ENCODE measurements around the gene POLA2.
A peak's percentile ranks its signal among the peaks of the same experiment; 100 is the strongest.
"Not testable (repeated sequence)": the region's sequence is repeated elsewhere in the genome, so short reads cannot be mapped to it uniquely, and the experiment has no call there.

POLA2 gene

DNA sequence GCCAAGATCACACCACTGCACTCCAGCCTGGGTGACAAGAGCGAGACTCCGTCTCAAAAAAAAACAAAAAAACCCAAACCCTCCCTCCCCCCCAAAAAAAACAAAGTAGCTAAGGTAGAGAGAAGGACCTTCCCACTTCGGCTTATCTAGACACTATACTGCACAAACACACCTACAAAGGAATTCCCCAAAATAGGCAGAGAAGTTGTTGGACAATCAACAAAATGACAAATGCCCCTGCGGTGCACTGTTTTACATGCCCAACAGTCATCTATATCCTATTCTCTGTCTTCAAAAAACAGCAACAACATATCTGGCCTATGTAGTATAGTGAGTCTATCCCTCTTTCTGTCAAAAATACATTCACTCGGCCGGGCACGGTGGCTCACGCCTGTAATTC lies 65.3 kb downstream of the POLA2 start:
- H3K36me3 ChIP-seq (ENCODE audit: control insufficient read depth, insufficient read depth, low read length), result peaks cover 2% of the 10 kb centered on the region
- H3K9me3 ChIP-seq (ENCODE audit: control insufficient read depth, insufficient read depth, low read length), result no peaks in the 10 kb centered on the region
- no peak overlapping the region for H3K9ac ChIP-seq (ENCODE audit: low read depth, low read length)
- H3K4me3 ChIP-seq (ENCODE audit: low read depth, low read length), result no peak overlapping the region
- H3K4me1 ChIP-seq (ENCODE audit: control insufficient read depth, insufficient read depth, low read length), result no peaks in the 10 kb centered on the region
- H3K27me3 ChIP-seq (ENCODE audit: control insufficient read depth, insufficient read depth, low read length), result no peaks in the 10 kb centered on the region

- H3K36me3 ChIP-seq (ENCODE audit: control insufficient read depth, insufficient read depth, low read length), result no peaks in the 10 kb centered on the region
- no peaks in the 10 kb centered on the region for H3K27me3 ChIP-seq (ENCODE audit: control insufficient read depth, insufficient read depth, low read length)
- no peak overlapping the region for H3K4me3 ChIP-seq (ENCODE audit: low read depth, low read length)
- H3K9me3 ChIP-seq (ENCODE audit: control insufficient read depth, insufficient read depth, low read length), result no peaks in the 10 kb centered on the region
- no peak overlapping the region for H3K9ac ChIP-seq (ENCODE audit: low read depth, low read length)
- H3K4me1 ChIP-seq (ENCODE audit: control insufficient read depth, insufficient read depth, low read length), result no peaks in the 10 kb centered on the region
These were observed 67.7 kb downstream of the POLA2 start for GRCh38 chr11:65329478-65329877.

DNA sequence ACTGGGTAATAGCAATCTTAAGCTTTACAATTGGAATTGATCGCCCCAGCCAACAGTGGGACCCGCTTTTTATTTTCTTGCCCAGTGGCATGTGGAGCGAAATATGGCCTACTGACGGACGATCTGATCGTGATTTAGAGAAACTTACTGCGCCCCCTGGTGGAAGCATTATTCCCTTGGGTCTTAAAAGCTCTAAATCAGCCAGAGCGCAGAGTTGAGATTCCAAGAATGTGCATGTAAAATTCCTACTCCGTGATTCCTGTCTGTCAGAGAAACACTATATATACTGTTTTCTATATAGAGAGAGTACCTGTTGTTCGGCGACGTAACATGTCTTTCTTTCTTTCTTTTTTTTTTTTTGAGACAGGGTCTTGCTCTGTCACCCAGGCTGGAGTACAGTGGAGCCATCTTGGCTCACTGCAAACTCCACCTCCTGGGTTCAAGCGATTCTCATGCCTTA lies 68.2 kb downstream of the POLA2 start:
- no peaks in the 10 kb centered on the region for H3K27me3 ChIP-seq (ENCODE audit: control insufficient read depth, insufficient read depth, low read length)
- no peaks in the 10 kb centered on the region for H3K36me3 ChIP-seq (ENCODE audit: control insufficient read depth, insufficient read depth, low read length)
- H3K9me3 ChIP-seq (ENCODE audit: control insufficient read depth, insufficient read depth, low read length), result no peaks in the 10 kb centered on the region
- H3K9ac ChIP-seq (ENCODE audit: low read depth, low read length), result no peak overlapping the region
- H3K4me3 ChIP-seq (ENCODE audit: low read depth, low read length), result no peak overlapping the region
- peaks cover under 1% of the 10 kb centered on the region for H3K4me1 ChIP-seq (ENCODE audit: control insufficient read depth, insufficient read depth, low read length)

DNA sequence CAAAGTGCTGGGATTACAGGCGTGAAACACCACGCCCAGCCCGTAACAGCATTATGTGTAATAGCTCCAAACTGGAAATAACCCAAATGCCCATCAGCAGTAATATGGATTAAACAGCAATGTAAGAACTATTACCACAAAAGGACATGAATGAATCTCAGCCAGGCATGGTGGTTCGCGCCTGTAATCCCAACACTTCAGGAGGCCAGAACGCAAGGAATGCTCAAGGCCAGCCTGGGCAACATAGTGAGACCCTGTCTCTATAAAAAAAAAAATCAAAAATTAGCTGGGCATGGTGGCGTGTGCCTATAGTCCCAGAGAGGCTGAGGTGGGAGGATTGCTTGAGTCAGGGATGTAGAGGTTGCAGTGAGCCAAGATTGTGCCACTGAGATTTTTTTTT lies 68.8 kb downstream of the POLA2 start:
- no peaks in the 10 kb centered on the region for H3K27me3 ChIP-seq (ENCODE audit: control insufficient read depth, insufficient read depth, low read length)
- H3K36me3 ChIP-seq (ENCODE audit: control insufficient read depth, insufficient read depth, low read length), result no peaks in the 10 kb centered on the region
- peaks cover 2% of the 10 kb centered on the region for H3K4me1 ChIP-seq (ENCODE audit: control insufficient read depth, insufficient read depth, low read length)
- no peak overlapping the region for H3K9ac ChIP-seq (ENCODE audit: low read depth, low read length)
- no peaks in the 10 kb centered on the region for H3K9me3 ChIP-seq (ENCODE audit: control insufficient read depth, insufficient read depth, low read length)
- H3K4me3 ChIP-seq (ENCODE audit: low read depth, low read length), result no peak overlapping the region

- not testable (repeated sequence) for H3K4me3 ChIP-seq (ENCODE audit: low read depth, low read length); H3K27me3 ChIP-seq (ENCODE audit: control insufficient read depth, insufficient read depth, low read length); H3K9ac ChIP-seq (ENCODE audit: low read depth, low read length); H3K4me1 ChIP-seq (ENCODE audit: control insufficient read depth, insufficient read depth, low read length); H3K36me3 ChIP-seq (ENCODE audit: control insufficient read depth, insufficient read depth, low read length); H3K9me3 ChIP-seq (ENCODE audit: control insufficient read depth, insufficient read depth, low read length)
These were observed 70.8 kb downstream of the POLA2 start for GRCh38 chr11:65332591-65332990.

- peak overlapping the region; percentile 97 for H3K4me3 ChIP-seq (ENCODE audit: low read depth, low read length)
- H3K36me3 ChIP-seq (ENCODE audit: control insufficient read depth, insufficient read depth, low read length), result no peaks in the 10 kb centered on the region
- peaks cover 2% of the 10 kb centered on the region for H3K4me1 ChIP-seq (ENCODE audit: control insufficient read depth, insufficient read depth, low read length)
- no peak overlapping the region for H3K9ac ChIP-seq (ENCODE audit: low read depth, low read length)
- H3K9me3 ChIP-seq (ENCODE audit: control insufficient read depth, insufficient read depth, low read length), result no peaks in the 10 kb centered on the region
- no peaks in the 10 kb centered on the region for H3K27me3 ChIP-seq (ENCODE audit: control insufficient read depth, insufficient read depth, low read length)
These were observed 73.0 kb downstream of the POLA2 start for GRCh38 chr11:65334696-65335295.

DNA sequence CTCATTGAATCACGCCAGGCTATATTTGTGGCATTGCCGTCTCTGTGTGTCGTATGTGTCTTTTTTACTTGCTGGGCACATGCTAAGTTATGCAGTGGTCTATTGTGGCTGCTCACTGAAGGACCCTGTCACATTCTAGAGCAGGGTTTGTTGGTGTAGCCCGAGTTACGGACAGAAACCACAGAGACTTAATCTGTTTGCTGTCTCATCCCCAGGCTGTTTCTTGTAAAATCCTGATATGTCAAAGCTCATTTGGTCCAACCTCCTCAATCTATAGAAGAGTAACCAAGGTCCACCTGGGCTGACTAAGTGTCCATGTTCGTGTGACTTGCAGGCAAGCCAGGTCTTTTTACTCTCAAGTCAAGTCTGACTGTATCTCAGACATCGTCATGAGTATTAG lies 76.9 kb downstream of the POLA2 start:
- Histone ChIP-seq H3K36me3 (ENCODE audit: control insufficient read depth, insufficient read depth, low read length) (peaks cover 32% of the 10 kb centered on the region), H3K9ac (ENCODE audit: low read depth, low read length) (no peak overlapping the region), H3K4me3 (ENCODE audit: low read depth, low read length) (no peak overlapping the region), H3K4me1 (ENCODE audit: control insufficient read depth, insufficient read depth, low read length) (peaks cover 2% of the 10 kb centered on the region), H3K9me3 (ENCODE audit: control insufficient read depth, insufficient read depth, low read length) (no peaks in the 10 kb centered on the region), H3K27me3 (ENCODE audit: control insufficient read depth, insufficient read depth, low read length) (no peaks in the 10 kb centered on the region)

DNA sequence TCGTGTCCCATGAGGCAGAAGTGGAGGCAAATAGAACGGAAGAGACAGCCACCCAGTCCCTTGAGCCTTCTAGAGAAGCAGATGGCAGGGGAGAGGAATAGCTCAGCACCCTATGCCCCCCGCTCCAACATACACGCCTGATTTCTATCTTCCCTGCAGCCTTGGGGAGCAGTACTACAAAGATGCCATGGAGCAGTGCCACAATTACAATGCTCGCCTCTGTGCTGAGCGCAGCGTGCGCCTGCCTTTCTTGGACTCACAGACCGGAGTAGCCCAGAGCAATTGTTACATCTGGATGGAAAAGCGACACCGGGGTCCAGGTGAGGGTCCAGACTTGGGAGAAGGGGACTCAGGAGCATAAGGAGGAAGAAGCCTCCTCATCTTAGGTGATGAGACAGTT lies 78.5 kb downstream of the POLA2 start:
- Histone ChIP-seq H3K4me3 (ENCODE audit: low read depth, low read length) (no peak overlapping the region), H3K9ac (ENCODE audit: low read depth, low read length) (no peak overlapping the region), H3K36me3 (ENCODE audit: control insufficient read depth, insufficient read depth, low read length) (peaks cover 43% of the 10 kb centered on the region), H3K9me3 (ENCODE audit: control insufficient read depth, insufficient read depth, low read length) (no peaks in the 10 kb centered on the region), H3K4me1 (ENCODE audit: control insufficient read depth, insufficient read depth, low read length) (no peaks in the 10 kb centered on the region), H3K27me3 (ENCODE audit: control insufficient read depth, insufficient read depth, low read length) (no peaks in the 10 kb centered on the region)

GRCh38 chr11:65341856-65342255 lies 80.1 kb downstream of the POLA2 start:
- Histone ChIP-seq H3K4me1 (ENCODE audit: control insufficient read depth, insufficient read depth, low read length) (no peaks in the 10 kb centered on the region), H3K27me3 (ENCODE audit: control insufficient read depth, insufficient read depth, low read length) (no peaks in the 10 kb centered on the region), H3K9ac (ENCODE audit: low read depth, low read length) (no peak overlapping the region), H3K36me3 (ENCODE audit: control insufficient read depth, insufficient read depth, low read length) (peaks cover 53% of the 10 kb centered on the region), H3K4me3 (ENCODE audit: low read depth, low read length) (no peak overlapping the region), H3K9me3 (ENCODE audit: control insufficient read depth, insufficient read depth, low read length) (no peaks in the 10 kb centered on the region)

Data from iPS-15b (cell line).